NB4 (cell line): ENCODE data around the gene WWP2.
A peak's percentile ranks its signal among the peaks of the same experiment; 100 is the strongest.

Experiments used
- DNase-seq: peaks from one replicate; pipeline ENCODE4 v3.0.0; 2010; ENCODE audit warnings: low read depth
- H3K4me3 ChIP-seq: one replicate; pipeline ENCODE4 v1.5.1; 2011; ENCODE audit warnings: mild to moderate bottlenecking, low read depth, low read length, moderate library complexity
- CTCF ChIP-seq: IDR thresholded peaks from one replicate; pipeline ENCODE4 v1.5.1; 2012; ENCODE audit warnings: low read depth, low read length
- MAX ChIP-seq: IDR thresholded peaks from 2 replicates; pipeline ENCODE4 v1.6.1; 2011; ENCODE audit warnings: low read depth, low read length
- MYC ChIP-seq: IDR thresholded peaks from 2 replicates; pipeline ENCODE4 v1.6.1; 2011; ENCODE audit warnings: low read depth, low read length
- POLR2A ChIP-seq: IDR thresholded peaks from 2 replicates; pipeline ENCODE4 v1.6.1; 2011; ENCODE audit warnings: mild to moderate bottlenecking; ENCODE audit not compliant: insufficient read length; ENCODE audit errors: extremely low read depth

WWP2 gene

GRCh38 chr16:69858191-69859104 lies 96.3 kb downstream of the WWP2 start:
- H3K4me3 ChIP-seq, result no peak overlapping the region
- DNase-seq, result no peak
- TF ChIP-seq POLR2A (no peak), MYC (no peak), CTCF (no peak), MAX (no peak)

GRCh38 chr16:69859105-69859989 lies 97.2 kb downstream of the WWP2 start:
- DNase-seq, result peak; percentile 13
- TF ChIP-seq MYC, result no peak
- no peak for TF ChIP-seq POLR2A
- TF ChIP-seq MAX, result no peak
- no peak for TF ChIP-seq CTCF
- H3K4me3 ChIP-seq, result no peak overlapping the region

- H3K4me3 ChIP-seq, result no peak overlapping the region
- no peak for DNase-seq
- TF ChIP-seq MAX (no peak), MYC (no peak), POLR2A (no peak), CTCF (no peak)
These were observed 98.4 kb downstream of the WWP2 start for GRCh38 chr16:69860233-69861231.

- DNase-seq, result no peak
- no peak overlapping the region for H3K4me3 ChIP-seq
- TF ChIP-seq CTCF (no peak), MAX (no peak)
These were observed 99.3 kb downstream of the WWP2 start for GRCh38 chr16:69861292-69862030.
